ENCODE measurements around the gene LYPD1. TPM values are rescaled to one million over a fixed set of nuclear protein-coding genes. Genes with fewer than 3 reads are reported as not detected.

Gene LYPD1
- total and polyA plus RNA-seq, 10 of the 15 experiments (the other 5 are each of a cell fraction or from before 2014, with no cell fraction given): not detected

DNA sequence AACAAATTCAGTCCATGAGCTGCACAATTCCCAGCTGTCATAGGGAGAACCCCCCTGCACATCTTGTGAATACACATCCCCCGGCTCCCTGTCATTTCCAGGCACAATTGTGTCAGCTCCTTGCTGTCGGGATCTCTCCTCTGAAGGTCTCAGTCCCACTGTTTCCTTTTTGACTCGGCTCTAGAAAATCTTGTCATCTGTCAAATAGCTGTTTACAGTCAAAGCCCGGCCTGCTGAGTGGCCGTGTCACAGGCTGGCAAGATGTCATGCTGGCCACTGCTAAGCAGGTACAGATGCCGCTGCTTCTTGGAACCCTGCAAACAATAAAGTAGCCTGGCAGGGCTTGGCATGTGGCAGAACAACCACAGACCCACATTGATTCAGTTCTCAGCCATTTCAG lies 61.7 kb downstream of the LYPD1 start:
- no peak for TF ChIP-seq PAX8 (IDR thresholded peaks at IDR 0.05)
- no peak for TF ChIP-seq BHLHE40 (IDR thresholded peaks at IDR 0.05; ENCODE audit: borderline replicate concordance in 1 of 2, low read depth in 2 of 2, low read length in 1 of 2)
- no peak for TF ChIP-seq ZZZ3 (IDR thresholded peaks at IDR 0.05; ENCODE audit: control insufficient read depth, insufficient read length, low read depth)
- no peak for TF ChIP-seq NFYB (IDR thresholded peaks at IDR 0.05; ENCODE audit: insufficient read depth, low read depth, low read length)
- TF ChIP-seq YBX1 (IDR thresholded peaks at IDR 0.05): no peak
- TF ChIP-seq MEF2A (IDR thresholded peaks at IDR 0.05; ENCODE audit: insufficient read depth, low read depth, low read length): no peak
- no peak for TF ChIP-seq ZNF622 (IDR thresholded peaks at IDR 0.05)
- TF ChIP-seq SP1 (IDR thresholded peaks at IDR 0.05; ENCODE audit: low read depth, low read length): no peak
- no peak for TF ChIP-seq NR2C2 (IDR thresholded peaks at IDR 0.05; ENCODE audit: borderline replicate concordance, control insufficient read depth, insufficient read length, low read depth)
- TF ChIP-seq FOXK2 (IDR thresholded peaks at IDR 0.05): no peak
- no peak for TF ChIP-seq SMAD1 (IDR thresholded peaks at IDR 0.05; ENCODE audit: low read depth, partially characterized antibody)
- TF ChIP-seq, protein P1, sequence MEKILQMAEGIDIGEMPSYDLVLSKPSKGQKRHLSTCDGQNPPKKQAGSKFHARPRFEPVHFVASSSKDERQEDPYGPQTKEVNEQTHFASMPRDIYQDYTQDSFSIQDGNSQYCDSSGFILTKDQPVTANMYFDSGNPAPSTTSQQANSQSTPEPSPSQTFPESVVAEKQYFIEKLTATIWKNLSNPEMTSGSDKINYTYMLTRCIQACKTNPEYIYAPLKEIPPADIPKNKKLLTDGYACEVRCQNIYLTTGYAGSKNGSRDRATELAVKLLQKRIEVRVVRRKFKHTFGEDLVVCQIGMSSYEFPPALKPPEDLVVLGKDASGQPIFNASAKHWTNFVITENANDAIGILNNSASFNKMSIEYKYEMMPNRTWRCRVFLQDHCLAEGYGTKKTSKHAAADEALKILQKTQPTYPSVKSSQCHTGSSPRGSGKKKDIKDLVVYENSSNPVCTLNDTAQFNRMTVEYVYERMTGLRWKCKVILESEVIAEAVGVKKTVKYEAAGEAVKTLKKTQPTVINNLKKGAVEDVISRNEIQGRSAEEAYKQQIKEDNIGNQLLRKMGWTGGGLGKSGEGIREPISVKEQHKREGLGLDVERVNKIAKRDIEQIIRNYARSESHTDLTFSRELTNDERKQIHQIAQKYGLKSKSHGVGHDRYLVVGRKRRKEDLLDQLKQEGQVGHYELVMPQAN (conservative IDR thresholded peaks at IDR 0.05): no peak
- TF ChIP-seq RB1 (IDR thresholded peaks at IDR 0.05; ENCODE audit: borderline replicate concordance): no peak
- TF ChIP-seq IKZF1 (conservative IDR thresholded peaks at IDR 0.05): no peak
- TF ChIP-seq MXI1 (IDR thresholded peaks at IDR 0.05; ENCODE audit: low read depth, low read length): no peak
- no peak for TF ChIP-seq SREBF2 (IDR thresholded peaks at IDR 0.05; ENCODE audit: low read length)
- no peak for TF ChIP-seq RUNX3 (IDR thresholded peaks at IDR 0.05; ENCODE audit: low read length)
- no peak overlapping the region for H2AFZ ChIP-seq (ENCODE audit: control insufficient read depth, low read depth, low read length)
- DNase-seq (ENCODE audit: low read depth, low spot score): no peak
- H3K79me2 ChIP-seq (ENCODE audit: control insufficient read depth, insufficient read depth, low read length): no peaks in the 10 kb centered on the region
- ChIA-PET RAD21 (ENCODE audit: unreplicated experiment) (no interaction called here), POLR2A (no interaction called here), SMC1A (ENCODE audit: uncharacterized antibody, unreplicated experiment) (interaction anchor here (0.6 kb wide), 1 partner anchor 25 kb away, joined by 3 read pairs; no protein-coding TSS in a partner anchor), CTCF (no interaction called here)
- BruUV-seq (replicated peaks): no TSS peak
- FAIRE-seq: no peak
- no peak overlapping the region for H3K4me3 ChIP-seq
- H3K27me3 ChIP-seq (replicated peaks in 1 of 2; ENCODE audit: control insufficient read depth in 2 of 2, insufficient read depth in 2 of 2, low read length in 1 of 2): no peaks in the 10 kb centered on the region
- H3K9ac ChIP-seq (ENCODE audit: control insufficient read depth, insufficient read depth, low read length): no peak overlapping the region
- no peak overlapping the region for H3K27ac ChIP-seq (ENCODE audit: control insufficient read depth, insufficient read depth)
- intact Hi-C loops (cut with micrococcal nuclease; ENCODE audit: unreplicated experiment) (no loop called here), in situ Hi-C loops (cut with MboI) (no loop called here)
- no peaks in the 10 kb centered on the region for H3K36me3 ChIP-seq (ENCODE audit: control insufficient read depth in 2 of 2, insufficient read depth in 2 of 2, low read length in 1 of 2)
- ATAC-seq: no peak
- 28% methylated on average over 6 of the region's 6 CpGs for WGBS (ENCODE audit: insufficient coverage, insufficient replicate concordance, low lambda C conversion rate, missing lambda C conversion rate)
- H4K20me1 ChIP-seq (ENCODE audit: control insufficient read depth, insufficient read depth): no peaks in the 10 kb centered on the region
- no peak overlapping the region for H3K4me2 ChIP-seq (ENCODE audit: control insufficient read depth, insufficient read depth)
- no peaks in the 10 kb centered on the region for H3K9me3 ChIP-seq (replicated peaks; ENCODE audit: control insufficient read depth, insufficient read depth, low read length)
- no peaks in the 10 kb centered on the region for H3K4me1 ChIP-seq (ENCODE audit: control insufficient read depth, insufficient read depth, low read length)
